Sigmoid colon (tissue), 4 donors: Measurements from ENCODE around the gene ERBB3.

Experiments
- EP300 ChIP-seq, 4 donors: sonication (generic); formaldehyde crosslinking; IDR thresholded peaks; one replicate each; pipeline ENCODE4 v1.6.1; 2017; ENCODE audit warnings: antibody characterized with exemption in 4 of 4
- TF ChIP-seq, protein P1 (sequence below), 4 experiments: fragments of 450-650 bp in 3 of 4; fragments of 200-600 bp in 1 of 4; IDR thresholded peaks; one replicate each; pipeline ENCODE4 v1.5.1; 2016 to 2019; ENCODE audit warnings: antibody characterized with exemption in 4 of 4, mild to moderate bottlenecking in 3 of 4, moderate library complexity in 2 of 4

DNA sequence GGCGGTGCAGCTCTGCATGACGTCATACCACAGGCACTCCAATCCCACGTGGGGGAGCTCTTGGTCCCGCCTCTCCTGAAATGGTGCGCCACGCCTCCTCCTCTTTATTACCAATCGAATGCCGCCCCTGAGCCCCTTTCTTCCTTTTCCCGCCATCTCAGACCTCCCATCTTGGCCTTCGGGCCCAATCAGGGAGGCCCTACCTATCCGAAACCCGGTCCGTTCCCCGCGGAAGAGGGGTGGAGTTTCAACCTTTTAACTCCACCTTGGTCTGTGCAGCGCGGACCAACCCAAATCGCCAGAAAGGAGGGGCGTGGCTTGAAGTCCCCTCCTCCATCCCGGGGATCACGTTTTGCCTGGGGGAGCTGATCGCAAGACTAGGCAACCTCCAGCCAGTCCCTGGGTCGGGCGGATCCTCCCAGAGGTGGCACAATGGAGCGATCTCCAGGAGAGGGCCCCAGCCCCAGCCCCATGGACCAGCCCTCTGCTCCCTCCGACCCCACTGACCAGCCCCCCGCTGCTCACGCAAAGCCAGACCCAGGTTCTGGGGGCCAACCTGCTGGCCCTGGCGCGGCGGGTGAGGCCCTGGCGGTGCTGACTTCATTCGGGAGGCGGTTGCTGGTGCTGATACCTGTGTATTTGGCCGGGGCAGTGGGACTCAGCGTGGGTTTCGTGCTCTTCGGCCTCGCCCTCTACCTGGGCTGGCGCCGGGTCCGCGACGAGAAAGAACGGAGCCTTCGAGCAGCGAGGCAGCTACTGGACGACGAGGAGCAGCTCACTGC lies 48.1 kb downstream of the ERBB3 start, which contains the start of gene ESYT1:
- TF ChIP-seq, protein P1, sequence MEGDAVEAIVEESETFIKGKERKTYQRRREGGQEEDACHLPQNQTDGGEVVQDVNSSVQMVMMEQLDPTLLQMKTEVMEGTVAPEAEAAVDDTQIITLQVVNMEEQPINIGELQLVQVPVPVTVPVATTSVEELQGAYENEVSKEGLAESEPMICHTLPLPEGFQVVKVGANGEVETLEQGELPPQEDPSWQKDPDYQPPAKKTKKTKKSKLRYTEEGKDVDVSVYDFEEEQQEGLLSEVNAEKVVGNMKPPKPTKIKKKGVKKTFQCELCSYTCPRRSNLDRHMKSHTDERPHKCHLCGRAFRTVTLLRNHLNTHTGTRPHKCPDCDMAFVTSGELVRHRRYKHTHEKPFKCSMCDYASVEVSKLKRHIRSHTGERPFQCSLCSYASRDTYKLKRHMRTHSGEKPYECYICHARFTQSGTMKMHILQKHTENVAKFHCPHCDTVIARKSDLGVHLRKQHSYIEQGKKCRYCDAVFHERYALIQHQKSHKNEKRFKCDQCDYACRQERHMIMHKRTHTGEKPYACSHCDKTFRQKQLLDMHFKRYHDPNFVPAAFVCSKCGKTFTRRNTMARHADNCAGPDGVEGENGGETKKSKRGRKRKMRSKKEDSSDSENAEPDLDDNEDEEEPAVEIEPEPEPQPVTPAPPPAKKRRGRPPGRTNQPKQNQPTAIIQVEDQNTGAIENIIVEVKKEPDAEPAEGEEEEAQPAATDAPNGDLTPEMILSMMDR (IDR thresholded peaks at IDR 0.05) = no peak
- TF ChIP-seq EP300 (IDR thresholded peaks at IDR 0.05) = no peak
